ENCODE measurements around the gene POLR3E. TPM values are rescaled to one million over a fixed set of nuclear protein-coding genes. Genes with fewer than 3 reads are reported as not detected.

Gene POLR3E
- total RNA-seq, 1 experiment from 2014 or later: 103 TPM

DNA sequence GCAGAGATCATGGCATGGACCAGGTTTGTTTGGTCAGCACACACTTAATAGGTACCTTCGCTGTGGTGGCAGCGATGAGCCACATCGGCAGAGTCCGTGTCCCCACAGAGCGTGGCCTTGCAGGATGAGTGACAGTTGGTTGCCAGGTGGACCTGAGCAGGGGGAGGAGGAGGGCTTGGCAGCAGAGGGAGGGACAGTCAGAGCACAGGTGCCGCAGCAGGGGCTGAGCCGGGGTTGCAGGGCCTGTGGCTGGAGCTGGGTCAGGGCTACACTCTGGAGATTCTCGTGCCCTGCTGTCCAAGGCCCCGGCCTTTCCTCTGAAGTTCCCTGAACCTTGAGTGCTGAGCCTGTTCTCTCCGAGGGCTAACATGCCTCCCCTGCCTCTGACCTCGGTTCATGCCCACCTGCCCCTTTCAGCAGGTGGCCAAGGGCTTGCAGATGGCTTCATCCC lies 24.8 kb downstream of the POLR3E start:
- no peak overlapping the region for H3T11ph ChIP-seq (ENCODE audit: low read length)
- H3K9me3 ChIP-seq (ENCODE audit: control insufficient read depth, low read depth, low read length): no peaks in the 10 kb centered on the region
- H3K14ac ChIP-seq (ENCODE audit: insufficient read depth, low read length): no peak overlapping the region
- H3K27ac Mint-ChIP-seq: peak overlapping the region; percentile 89 to 95 (median 91); a peak in 6 of 7 replicates
- H3K79me1 ChIP-seq (ENCODE audit: insufficient read depth, low read depth, low read length, poor library complexity, severe bottlenecking): peaks cover 2% of the 10 kb centered on the region
- H3K9me3 Mint-ChIP-seq: no peaks in the 10 kb centered on the region
- TF ChIP-seq, protein P1, sequence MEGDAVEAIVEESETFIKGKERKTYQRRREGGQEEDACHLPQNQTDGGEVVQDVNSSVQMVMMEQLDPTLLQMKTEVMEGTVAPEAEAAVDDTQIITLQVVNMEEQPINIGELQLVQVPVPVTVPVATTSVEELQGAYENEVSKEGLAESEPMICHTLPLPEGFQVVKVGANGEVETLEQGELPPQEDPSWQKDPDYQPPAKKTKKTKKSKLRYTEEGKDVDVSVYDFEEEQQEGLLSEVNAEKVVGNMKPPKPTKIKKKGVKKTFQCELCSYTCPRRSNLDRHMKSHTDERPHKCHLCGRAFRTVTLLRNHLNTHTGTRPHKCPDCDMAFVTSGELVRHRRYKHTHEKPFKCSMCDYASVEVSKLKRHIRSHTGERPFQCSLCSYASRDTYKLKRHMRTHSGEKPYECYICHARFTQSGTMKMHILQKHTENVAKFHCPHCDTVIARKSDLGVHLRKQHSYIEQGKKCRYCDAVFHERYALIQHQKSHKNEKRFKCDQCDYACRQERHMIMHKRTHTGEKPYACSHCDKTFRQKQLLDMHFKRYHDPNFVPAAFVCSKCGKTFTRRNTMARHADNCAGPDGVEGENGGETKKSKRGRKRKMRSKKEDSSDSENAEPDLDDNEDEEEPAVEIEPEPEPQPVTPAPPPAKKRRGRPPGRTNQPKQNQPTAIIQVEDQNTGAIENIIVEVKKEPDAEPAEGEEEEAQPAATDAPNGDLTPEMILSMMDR (conservative IDR thresholded peaks at IDR 0.05): no peak
- WGBS (ENCODE audit: extremely low coverage, insufficient read length, low lambda C conversion rate): no CpG with 5 or more reads among the region's 11 CpGs
- H3K27ac ChIP-seq (ENCODE audit: insufficient read length, low read depth, low read length): no peak overlapping the region
- H2BK20ac ChIP-seq (ENCODE audit: low read depth, low read length, poor library complexity, severe bottlenecking): no peak overlapping the region
- H2BK120ac ChIP-seq (ENCODE audit: low read depth, low read length, poor library complexity, severe bottlenecking): no peak overlapping the region
- no peak overlapping the region for H4K5ac ChIP-seq (ENCODE audit: insufficient read length, low read depth, low read length)
- no peaks in the 10 kb centered on the region for H3K23me2 ChIP-seq (ENCODE audit: insufficient read length, low read depth, low read length, poor library complexity, severe bottlenecking)
- H3K79me2 ChIP-seq (ENCODE audit: insufficient read depth, low read length): no peaks in the 10 kb centered on the region
- H2BK5ac ChIP-seq (ENCODE audit: insufficient read length, low read length): no peak overlapping the region
- no peaks in the 10 kb centered on the region; a peak in 1 of 4 replicates for H3K4me1 Mint-ChIP-seq
- no peaks in the 10 kb centered on the region for H3K4me1 ChIP-seq (ENCODE audit: insufficient read depth, low read length)
- H4K8ac ChIP-seq (replicated peaks; ENCODE audit: insufficient read length, low read depth, low read length): no peak overlapping the region
- no peaks in the 10 kb centered on the region for H4K20me1 ChIP-seq (ENCODE audit: control insufficient read depth, insufficient read depth, insufficient read length)
- H3K36me3 Mint-ChIP-seq (ENCODE audit: insufficient read depth in 1 of 3, low read depth in 3 of 3): peaks cover 34 to 86% (median 64%) of the 10 kb centered on the region in 3 experiments
- H2BK12ac ChIP-seq (ENCODE audit: insufficient read length, low read depth, low read length): no peak overlapping the region
- H3K56ac ChIP-seq (ENCODE audit: insufficient read length, low read depth, low read length): no peak overlapping the region
- no peak overlapping the region for H3K23ac ChIP-seq (ENCODE audit: insufficient read length, low read depth, low read length)
- no peak overlapping the region for H2AFZ ChIP-seq (ENCODE audit: low read length)
- H3K4ac ChIP-seq (ENCODE audit: low read depth, low read length): no peak overlapping the region
- DNase-seq: no peak
- H3K4me3 Mint-ChIP-seq: no peak overlapping the region
- H2BK15ac ChIP-seq (ENCODE audit: low read depth, low read length): no peak overlapping the region
- H3K18ac ChIP-seq (ENCODE audit: insufficient read length, low read depth, low read length): no peak overlapping the region
- no peak overlapping the region for H2AK5ac ChIP-seq (ENCODE audit: insufficient read length, low read length)
- no peak overlapping the region for H3K4me2 ChIP-seq (ENCODE audit: insufficient read depth, insufficient read length, low read length)
- no peaks in the 10 kb centered on the region for H3K27me3 Mint-ChIP-seq (ENCODE audit: low read depth)
- H4K91ac ChIP-seq (ENCODE audit: insufficient read length, low read depth, low read length): peak overlapping the region; percentile 14
- H3K9ac ChIP-seq (ENCODE audit: extremely low read depth, insufficient read length, low read length): no peak overlapping the region
- H3K27me3 ChIP-seq (ENCODE audit: insufficient read depth, low read length): no peaks in the 10 kb centered on the region
